HepG2 (cell line): ENCODE data around the gene ARHGAP15.

Experiments used
- CTCF ChIP-seq: sonication (generic); formaldehyde crosslinking; IDR thresholded peaks from 2 replicates; pipeline ENCODE4 v1.5.0; 2020; ENCODE audit warnings: mild to moderate bottlenecking, missing genetic modification reagents, moderate library complexity
- EZH2 ChIP-seq: conservative IDR thresholded peaks from 2 replicates; pipeline ENCODE4 v1.6.1; 2012; ENCODE audit warnings: mild to moderate bottlenecking, low read depth, low read length, moderate library complexity
- HDAC6 ChIP-seq: fragments of 200-600 bp; sonication (generic); IDR thresholded peaks from 2 replicates; pipeline ENCODE4 v1.7.0; 2017; ENCODE audit warnings: mild to moderate bottlenecking, antibody characterized with exemption, low read length, low read depth
- JUN ChIP-seq: sonication (generic); formaldehyde crosslinking; IDR thresholded peaks from 2 replicates; pipeline ENCODE4 v1.4.0; 2020; ENCODE audit warnings: mild to moderate bottlenecking, missing genetic modification reagents
- NFYB ChIP-seq: sonication (generic); formaldehyde crosslinking; IDR thresholded peaks from 2 replicates; pipeline ENCODE4 v1.4.0; 2020; ENCODE audit warnings: missing genetic modification reagents
- PHF8 ChIP-seq: sonication (generic); formaldehyde crosslinking; IDR thresholded peaks from 2 replicates; pipeline ENCODE4 v1.5.0; 2020; ENCODE audit warnings: missing genetic modification reagents
- POLR2A ChIP-seq, 2 experiments: IDR thresholded peaks; 2 replicates each; pipeline ENCODE4 v1.6.1; 2011; ENCODE audit warnings: low read depth in 2 of 2, low read length in 2 of 2, mild to moderate bottlenecking in 1 of 2, moderate library complexity in 1 of 2; ENCODE audit not compliant: insufficient read depth in 1 of 2
- PTBP1 ChIP-seq: fragments of 200-400 bp; formaldehyde crosslinking; IDR thresholded peaks from 2 replicates; pipeline ENCODE4 v1.6.1; 2018; ENCODE audit warnings: low read length, low read depth; ENCODE audit not compliant: poor library complexity, severe bottlenecking
- TBL1XR1 ChIP-seq: fragments of 150-350 bp; IDR thresholded peaks from 2 replicates; pipeline ENCODE4 v1.6.1; 2014; ENCODE audit warnings: borderline replicate concordance, low read length; ENCODE audit not compliant: partially characterized antibody
- ZC3H13 ChIP-seq: sonication (generic); formaldehyde crosslinking; IDR thresholded peaks from 2 replicates; pipeline ENCODE4 v1.8.1; 2023; ENCODE audit warnings: mild to moderate bottlenecking, missing genetic modification reagents, moderate library complexity

GRCh38 chr2:143162123-143162837 lies 33.1 kb downstream of the ARHGAP15 start:
- TF ChIP-seq TBL1XR1 = no peak
- TF ChIP-seq JUN (CRISPR knock-in tag) = no peak
- no peak for TF ChIP-seq NFYB
- TF ChIP-seq HDAC6 = no peak
- no peak for TF ChIP-seq PHF8
- peak; percentile 86 for TF ChIP-seq CTCF (CRISPR knock-in tag)
- no peak for TF ChIP-seq ZC3H13 (CRISPR knock-in tag)
- TF ChIP-seq POLR2A (IDR thresholded peaks at IDR 0.05; ENCODE audit: insufficient read depth in 1 of 2, low read depth in 2 of 2, low read length in 2 of 2) = no peak
- no peak for TF ChIP-seq EZH2
- TF ChIP-seq PTBP1 = no peak
